HG03354 (cell line): ENCODE results near the gene ZC3H14.
A peak's percentile ranks its signal among the peaks of the same experiment; 100 is the strongest.

Experiments
- ATAC-seq: cut with Tn5 transposase; IDR thresholded peaks from one replicate; pipeline ENCODE4 v1.9.1; 2021; ENCODE audit warnings: mild to moderate bottlenecking; ENCODE audit not compliant: unreplicated experiment, poor library complexity, severe bottlenecking

ZC3H14 gene

GRCh38 chr14:88599761-88600439, 37.1 kb downstream of the ZC3H14 start:
- ATAC-seq, result peak; percentile 96

GRCh38 chr14:88604212-88604611, 41.4 kb downstream of the ZC3H14 start:
- ATAC-seq, result no peak

GRCh38 chr14:88605594-88605993, 42.8 kb downstream of the ZC3H14 start:
- ATAC-seq, result no peak

- no peak for ATAC-seq
These were observed 45.0 kb downstream of the ZC3H14 start for GRCh38 chr14:88607829-88608228.

GRCh38 chr14:88611878-88612277, 49.0 kb downstream of the ZC3H14 start:
- ATAC-seq, result no peak

- no peak for ATAC-seq
These were observed 50.1 kb downstream of the ZC3H14 start for GRCh38 chr14:88612981-88613380.

- ATAC-seq, result peak; percentile 38
These were observed 50.7 kb downstream of the ZC3H14 start for GRCh38 chr14:88613552-88614010.

GRCh38 chr14:88614218-88614907, 51.5 kb downstream of the ZC3H14 start:
- ATAC-seq, result peak; percentile 46

GRCh38 chr14:88616697-88617096, 53.9 kb downstream of the ZC3H14 start:
- ATAC-seq, result no peak

GRCh38 chr14:88617479-88617878, 54.6 kb downstream of the ZC3H14 start:
- ATAC-seq, result no peak

GRCh38 chr14:88618476-88618875, 55.6 kb downstream of the ZC3H14 start:
- no peak for ATAC-seq

GRCh38 chr14:88621100-88621499, 58.3 kb downstream of the ZC3H14 start:
- ATAC-seq, result no peak

- ATAC-seq, result no peak
These were observed 62.8 kb downstream of the ZC3H14 start for GRCh38 chr14:88625671-88626070.

GRCh38 chr14:88628033-88628432, 65.2 kb downstream of the ZC3H14 start:
- no peak for ATAC-seq

- no peak for ATAC-seq
These were observed 65.6 kb downstream of the ZC3H14 start for GRCh38 chr14:88628462-88628861.

- ATAC-seq, result no peak
These were observed 67.7 kb downstream of the ZC3H14 start for GRCh38 chr14:88630565-88630964.

GRCh38 chr14:88631091-88631490, 68.3 kb downstream of the ZC3H14 start:
- ATAC-seq, result no peak

GRCh38 chr14:88632512-88632911, 69.7 kb downstream of the ZC3H14 start:
- no peak for ATAC-seq

- no peak for ATAC-seq
These were observed 76.4 kb downstream of the ZC3H14 start for GRCh38 chr14:88639221-88639620.

- ATAC-seq, result no peak
These were observed 97.2 kb downstream of the ZC3H14 start for GRCh38 chr14:88660056-88660455.

- ATAC-seq, result peak; percentile 96
These were observed 104.9 kb downstream of the ZC3H14 start for GRCh38 chr14:88667555-88668273.
